CD14-positive monocyte (primary cell): ENCODE measurements around the gene MAP2K1. TPM values are rescaled to one million over a fixed set of nuclear protein-coding genes. Genes with fewer than 3 reads are reported as not detected.

ENCODE experiments used
- DNase-seq, 3 donors: peaks; one replicate each; pipeline ENCODE4 v3.0.0-alpha.2; 2011 to 2022
- H2AFZ ChIP-seq: 2 replicates; pipeline ENCODE4 v1.6.0; 2012; ENCODE audit warnings: mild to moderate bottlenecking, low read depth, low read length, inconsistent platforms; ENCODE audit not compliant: insufficient read depth, poor library complexity, severe bottlenecking
- H3K27ac ChIP-seq, 2 donors: 1 replicate in 1 of 2; 2 replicates in 1 of 2; pipeline ENCODE4 v1.5.1; 2012 to 2013; ENCODE audit warnings: low read length in 2 of 2, control low read depth in 1 of 2, inconsistent platforms in 1 of 2, low read depth in 1 of 2, mild to moderate bottlenecking in 1 of 2
- H3K27me3 ChIP-seq, 2 donors: one replicate each; pipeline versions ENCODE4 v1.6.0 to v1.6.1; 2011 to 2013; ENCODE audit warnings: low read length in 2 of 2; ENCODE audit not compliant: control insufficient read depth in 2 of 2, insufficient read depth in 2 of 2
- H3K36me3 ChIP-seq, 2 donors: replicated peaks in 1 of 2; 1 replicate in 1 of 2; 2 replicates in 1 of 2; pipeline versions ENCODE4 v1.5.1 to v1.6.1; 2012 to 2013; ENCODE audit warnings: low read length in 2 of 2, control low read depth in 1 of 2, inconsistent platforms in 1 of 2, mild to moderate bottlenecking in 1 of 2; ENCODE audit not compliant: insufficient read depth in 2 of 2, control insufficient read depth in 1 of 2
- H3K4me1 ChIP-seq, 2 donors: 1 replicate in 1 of 2; 2 replicates in 1 of 2; pipeline versions ENCODE4 v1.5.1 to v1.6.1; 2012 to 2013; ENCODE audit warnings: low read length in 2 of 2, control low read depth in 1 of 2, inconsistent platforms in 1 of 2, mild to moderate bottlenecking in 1 of 2, moderate library complexity in 1 of 2; ENCODE audit not compliant: insufficient read depth in 2 of 2, control insufficient read depth in 1 of 2
- H3K4me2 ChIP-seq: replicated peaks from 2 replicates; pipeline ENCODE3; 2012; ENCODE audit warnings: low read length, moderate library complexity, mild to moderate bottlenecking; ENCODE audit not compliant: poor library complexity, severe bottlenecking; ENCODE audit errors: extremely low read depth
- H3K4me3 ChIP-seq, 3 experiments: fragments of 200-600 bp in 1 of 3; sonication (generic) in 1 of 3; replicated peaks in 1 of 3; 1 replicate in 2 of 3; 2 replicates in 1 of 3; pipeline ENCODE4 v1.5.1; 2011 to 2013; ENCODE audit warnings: low read length in 3 of 3, mild to moderate bottlenecking in 3 of 3, control low read depth in 2 of 3, low read depth in 2 of 3, inconsistent platforms in 1 of 3, moderate library complexity in 1 of 3
- H3K79me2 ChIP-seq: 2 replicates; pipeline ENCODE4 v1.6.0; 2012; ENCODE audit warnings: mild to moderate bottlenecking, control low read depth, inconsistent platforms, low read length, moderate library complexity; ENCODE audit not compliant: insufficient read depth
- H3K9ac ChIP-seq: 2 replicates; pipeline ENCODE4 v1.6.0; 2017; ENCODE audit warnings: low read length, mild to moderate bottlenecking; ENCODE audit not compliant: insufficient read depth, poor library complexity, severe bottlenecking
- H3K9me3 ChIP-seq, 2 donors: replicated peaks in 1 of 2; 1 replicate in 1 of 2; 2 replicates in 1 of 2; pipeline versions ENCODE4 v1.5.1 to v1.6.1; 2012 to 2013; ENCODE audit warnings: low read length in 2 of 2, control low read depth in 1 of 2; ENCODE audit not compliant: control insufficient read depth in 1 of 2, insufficient read depth in 1 of 2
- H4K20me1 ChIP-seq: 2 replicates; pipeline ENCODE4 v1.6.0; 2012; ENCODE audit warnings: mild to moderate bottlenecking, low read length, control low read depth, moderate library complexity; ENCODE audit not compliant: insufficient read depth
- H3K27ac Mint-ChIP-seq, 7 donors: one replicate each; pipeline ENCODE4 v1.8.0; 2020; ENCODE audit warnings: mild to moderate bottlenecking in 7 of 7, mixed read lengths in 7 of 7, moderate library complexity in 6 of 7, inconsistent platforms in 2 of 7
- H3K27me3 Mint-ChIP-seq, 3 donors: one replicate each; pipeline ENCODE4 v1.8.0; 2021 to 2022; ENCODE audit warnings: low read depth in 3 of 3, mild to moderate bottlenecking in 3 of 3, mixed read lengths in 3 of 3, moderate library complexity in 3 of 3, inconsistent platforms in 1 of 3
- H3K36me3 Mint-ChIP-seq, 2 donors: one replicate each; pipeline ENCODE4 v1.8.0; 2020; ENCODE audit warnings: mixed read lengths in 2 of 2, inconsistent platforms in 1 of 2, mild to moderate bottlenecking in 1 of 2
- H3K4me1 Mint-ChIP-seq: one replicate; pipeline ENCODE4 v1.8.0; 2020; ENCODE audit warnings: mild to moderate bottlenecking, mixed read lengths
- H3K4me3 Mint-ChIP-seq, 2 donors: one replicate each; pipeline ENCODE4 v1.8.0; 2020; ENCODE audit warnings: mild to moderate bottlenecking in 2 of 2, mixed read lengths in 2 of 2, moderate library complexity in 1 of 2
- H3K9me3 Mint-ChIP-seq, 7 donors: one replicate each; pipeline ENCODE4 v1.8.0; 2020 to 2022; ENCODE audit warnings: mixed read lengths in 7 of 7, mild to moderate bottlenecking in 6 of 7, moderate library complexity in 6 of 7, inconsistent platforms in 2 of 7
- WGBS: methylation state at CpG from one replicate; pipeline ENCODE4 v1.1.5; 2013; ENCODE audit warnings: missing lambda C conversion rate; ENCODE audit not compliant: insufficient coverage; 5-methylcytosine and 5-hydroxymethylcytosine counted together
- intact Hi-C, 2 donors: fragments of 100-400 bp; cut with micrococcal nuclease; formaldehyde crosslinking; loops; one replicate each; pipeline versions ENCODE4 v1.15.0 to v1.15.1; 2023
- polyA plus RNA-seq, 3 donors: library from polyadenylated mRNA; depleted of rRNA in 1 of 3; unstranded in 2 of 3; stranded (reverse) in 1 of 3; fragments of 300-500 nt in 2 of 3; fragments of >200 nt in 1 of 3; fragmentation: Illumina TruSeq in 2 of 3; gene quantifications; 1 replicate in 2 of 3; 2 replicates in 1 of 3; pipeline ENCODE4 v1.2.3, GENCODE V29; 2012 to 2021
- TF ChIP-seq, protein P1 (sequence below): fragments of 200-600 bp; IDR thresholded peaks from one replicate; pipeline ENCODE4 v1.8.0; 2022; ENCODE audit warnings: antibody characterized with exemption, mild to moderate bottlenecking

Gene MAP2K1
- polyA plus RNA-seq, 3 donors, result 41.3 to 71.1 (median 64.5) TPM

DNA sequence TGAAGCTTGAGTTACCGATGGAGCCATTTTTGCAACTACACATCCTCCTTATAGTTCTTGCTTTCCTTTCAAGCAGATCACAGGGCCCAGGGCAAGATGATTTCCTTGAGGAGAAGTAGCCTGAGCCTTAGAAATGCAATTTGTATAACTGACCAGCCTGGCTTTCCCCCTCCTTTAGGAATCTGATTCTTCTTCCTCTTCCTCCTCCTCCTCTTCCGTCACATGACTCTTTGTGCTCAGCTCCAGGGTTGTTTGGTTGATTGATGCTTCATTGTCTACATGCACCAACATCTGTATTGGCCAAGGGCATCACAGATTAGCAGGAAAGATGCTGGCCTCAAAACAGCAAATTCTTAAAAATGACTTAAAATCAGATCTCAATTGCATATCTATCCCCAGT lies 107.5 kb downstream of the MAP2K1 start:
- peaks cover 46 to 59% of the 10 kb centered on the region in 2 donors for H3K4me1 ChIP-seq
- H3K36me3 Mint-ChIP-seq, result peaks cover 58 to 62% of the 10 kb centered on the region in 2 donors
- peak overlapping the region; percentile 82 to 95 (median 90) for H3K27ac Mint-ChIP-seq

DNA sequence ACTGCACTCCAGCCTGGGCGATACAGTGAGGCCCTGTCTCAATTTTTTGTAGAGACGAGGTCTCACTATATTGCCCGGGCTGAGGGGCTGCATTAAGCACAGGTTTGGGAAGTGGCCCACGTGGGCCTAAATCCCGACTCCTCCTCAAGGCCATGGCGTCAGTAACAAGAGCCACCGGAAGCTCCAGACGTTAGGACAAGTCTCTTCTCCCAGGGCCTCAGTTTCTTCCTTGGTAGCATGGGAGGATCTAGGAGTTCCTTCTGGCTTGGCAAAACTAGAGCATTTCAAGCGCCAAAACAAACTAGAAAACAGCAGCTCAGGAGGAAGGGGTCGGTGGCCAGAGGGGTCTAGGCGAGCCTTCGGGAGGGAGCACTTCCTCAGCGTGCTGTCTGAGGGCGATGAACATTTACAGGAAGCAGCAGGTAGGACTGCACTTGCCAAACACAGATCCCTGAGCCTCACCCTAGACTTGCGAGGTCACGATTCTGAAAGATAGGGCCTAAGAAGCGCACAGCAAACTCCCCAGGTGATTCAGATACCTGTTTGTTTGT lies 110.3 kb downstream of the MAP2K1 start:
- peak overlapping the region; percentile 89 for H2AFZ ChIP-seq
- peak overlapping the region; percentile 94 to 96 for H3K4me3 Mint-ChIP-seq
- no peaks in the 10 kb centered on the region for H3K9me3 ChIP-seq
- peaks cover 46 to 60% of the 10 kb centered on the region in 2 donors for H3K36me3 ChIP-seq
- peaks cover 37% of the 10 kb centered on the region for H4K20me1 ChIP-seq
- peaks cover 0 to 2% (median 0%) of the 10 kb centered on the region in 3 donors for H3K27me3 Mint-ChIP-seq
- intact Hi-C loops, result loop anchor here in 1 of 2 donors (10.0 kb wide), 1 partner anchor 142 kb away; the partner anchor contains the start of gene TIPIN
- peaks cover 0 to 2% (median 0%) of the 10 kb centered on the region in 7 donors for H3K9me3 Mint-ChIP-seq
- peaks cover 48% of the 10 kb centered on the region for H3K4me1 Mint-ChIP-seq
- WGBS, result 19% methylated on average over 14 of the region's 17 CpGs
- peak overlapping the region; percentile 95 for H3K4me2 ChIP-seq
- TF ChIP-seq, protein P1, sequence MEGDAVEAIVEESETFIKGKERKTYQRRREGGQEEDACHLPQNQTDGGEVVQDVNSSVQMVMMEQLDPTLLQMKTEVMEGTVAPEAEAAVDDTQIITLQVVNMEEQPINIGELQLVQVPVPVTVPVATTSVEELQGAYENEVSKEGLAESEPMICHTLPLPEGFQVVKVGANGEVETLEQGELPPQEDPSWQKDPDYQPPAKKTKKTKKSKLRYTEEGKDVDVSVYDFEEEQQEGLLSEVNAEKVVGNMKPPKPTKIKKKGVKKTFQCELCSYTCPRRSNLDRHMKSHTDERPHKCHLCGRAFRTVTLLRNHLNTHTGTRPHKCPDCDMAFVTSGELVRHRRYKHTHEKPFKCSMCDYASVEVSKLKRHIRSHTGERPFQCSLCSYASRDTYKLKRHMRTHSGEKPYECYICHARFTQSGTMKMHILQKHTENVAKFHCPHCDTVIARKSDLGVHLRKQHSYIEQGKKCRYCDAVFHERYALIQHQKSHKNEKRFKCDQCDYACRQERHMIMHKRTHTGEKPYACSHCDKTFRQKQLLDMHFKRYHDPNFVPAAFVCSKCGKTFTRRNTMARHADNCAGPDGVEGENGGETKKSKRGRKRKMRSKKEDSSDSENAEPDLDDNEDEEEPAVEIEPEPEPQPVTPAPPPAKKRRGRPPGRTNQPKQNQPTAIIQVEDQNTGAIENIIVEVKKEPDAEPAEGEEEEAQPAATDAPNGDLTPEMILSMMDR, result no peak
- peaks cover 46 to 63% of the 10 kb centered on the region in 2 donors for H3K4me1 ChIP-seq
- H3K27ac ChIP-seq, result peak overlapping the region; percentile 84 to 97
- peak overlapping the region; percentile 74 to 95 (median 75) for H3K4me3 ChIP-seq
- H3K36me3 Mint-ChIP-seq, result peaks cover 59 to 64% of the 10 kb centered on the region in 2 donors
- peak overlapping the region; percentile 94 to 99 (median 98) for H3K27ac Mint-ChIP-seq
- H3K79me2 ChIP-seq, result peaks cover 52% of the 10 kb centered on the region
- H3K9ac ChIP-seq, result peak overlapping the region; percentile 90
- peak in 2 of 3 donors; percentile 23 to 47 for DNase-seq
- H3K27me3 ChIP-seq, result no peaks in the 10 kb centered on the region

More for the DNA sequence above, 107.5 kb downstream of the MAP2K1 start:
- WGBS, result 0% methylated on average over 1 of the region's 2 CpGs
- peak overlapping the region in 1 of 3 experiments; percentile 34 for H3K4me3 ChIP-seq
- peaks cover 38% of the 10 kb centered on the region for H3K79me2 ChIP-seq
- peaks cover 45 to 60% of the 10 kb centered on the region in 2 donors for H3K36me3 ChIP-seq
- H3K27ac ChIP-seq, result peak overlapping the region in 1 of 2 donors; percentile 75
- H3K4me2 ChIP-seq, result peak overlapping the region; percentile 42
- Mint-ChIP-seq H3K27me3 (peaks cover 0 to 2% (median 0%) of the 10 kb centered on the region in 3 donors), H3K9me3 (peaks cover 0 to 2% (median 0%) of the 10 kb centered on the region in 7 donors), H3K4me1 (peaks cover 49% of the 10 kb centered on the region), H3K4me3 (peak overlapping the region; percentile 6 to 74)
- H2AFZ ChIP-seq, result no peak overlapping the region
- H3K9me3 ChIP-seq, result no peaks in the 10 kb centered on the region
- H3K27me3 ChIP-seq, result no peaks in the 10 kb centered on the region
- H4K20me1 ChIP-seq, result peaks cover 24% of the 10 kb centered on the region
- no peak overlapping the region for H3K9ac ChIP-seq
- TF ChIP-seq, protein P1, result no peak
- DNase-seq, result peak in 2 of 3 donors; percentile 11 to 32
- intact Hi-C loops, result loop anchor here in 1 of 2 donors (10.0 kb wide), 1 partner anchor 139 kb away; the partner anchor contains the start of gene TIPIN
